Right lobe of liver (tissue), 4 donors: ENCODE data around the gene CTSF.

Source experiments
- CTCF ChIP-seq, 4 donors: fragments of 200-600 bp in 3 of 4; fragments of 450-650 bp in 1 of 4; IDR thresholded peaks; one replicate each; pipeline versions ENCODE4 v1.5.1 to v1.8.0; 2016 to 2022; ENCODE audit warnings: antibody characterized with exemption in 4 of 4, mild to moderate bottlenecking in 2 of 4
- POLR2A ChIP-seq: fragments of 450-650 bp; IDR thresholded peaks from one replicate; pipeline ENCODE4 v1.6.1; 2017; ENCODE audit warnings: antibody characterized with exemption, mild to moderate bottlenecking
- donor health status: DM: no; HTN: no; CAD: no.
- donor health status: DM: no; HTN: no; CAD: no.
- donor health status: DM: no; HTN: yes; CAD: no.

GRCh38 chr11:66593650-66594049 is 25.2 kb upstream of the CTSF start:
- TF ChIP-seq POLR2A (no peak), CTCF (IDR thresholded peaks at IDR 0.05) (no peak)
